HPDE6-E6E7 (cell line): Measurements from ENCODE around the gene DOCK9.
A peak's percentile ranks its signal among the peaks of the same experiment; 100 is the strongest.

ENCODE experiments used
- DNase-seq: peaks from one replicate; pipeline ENCODE4 v3.0.0; 2011; ENCODE audit warnings: missing footprints; ENCODE audit errors: extremely low spot score

The DOCK9 gene

GRCh38 chr13:98976941-98977340 lies 923 bp downstream of the DOCK9 start:
- no peak for DNase-seq

GRCh38 chr13:98976338-98976737 lies 1.5 kb downstream of the DOCK9 start:
- no peak for DNase-seq

- DNase-seq = no peak
These were observed 2.0 kb downstream of the DOCK9 start for GRCh38 chr13:98975822-98976261.

GRCh38 chr13:98974053-98974452 lies 3.8 kb downstream of the DOCK9 start:
- DNase-seq = no peak

- peak; percentile 38 for DNase-seq
These were observed 5.2 kb downstream of the DOCK9 start for GRCh38 chr13:98972627-98973026.

GRCh38 chr13:98972059-98972458 lies 5.8 kb downstream of the DOCK9 start:
- no peak for DNase-seq

GRCh38 chr13:98970330-98970729 lies 7.5 kb downstream of the DOCK9 start:
- no peak for DNase-seq

- DNase-seq = no peak
These were observed 10.4 kb downstream of the DOCK9 start for GRCh38 chr13:98967491-98967890.

GRCh38 chr13:98966019-98966418 lies 11.8 kb downstream of the DOCK9 start:
- no peak for DNase-seq

- no peak for DNase-seq
These were observed 12.5 kb downstream of the DOCK9 start for GRCh38 chr13:98965325-98965724.

- DNase-seq = no peak
These were observed 13.9 kb downstream of the DOCK9 start for GRCh38 chr13:98963917-98964316.

- DNase-seq = no peak
These were observed 14.8 kb downstream of the DOCK9 start for GRCh38 chr13:98962901-98963590.

- no peak for DNase-seq
These were observed 16.3 kb downstream of the DOCK9 start for GRCh38 chr13:98961503-98962105.

GRCh38 chr13:98960606-98961502 lies 17.0 kb downstream of the DOCK9 start:
- DNase-seq = no peak

GRCh38 chr13:98959786-98960605 lies 17.9 kb downstream of the DOCK9 start:
- no peak for DNase-seq

- DNase-seq = no peak
These were observed 18.6 kb downstream of the DOCK9 start for GRCh38 chr13:98959291-98959690.

- DNase-seq = no peak
These were observed 19.4 kb downstream of the DOCK9 start for GRCh38 chr13:98958443-98958794.

- no peak for DNase-seq
These were observed 20.0 kb downstream of the DOCK9 start for GRCh38 chr13:98957731-98958442.

- no peak for DNase-seq
These were observed 22.5 kb downstream of the DOCK9 start for GRCh38 chr13:98955336-98955735.

GRCh38 chr13:98954313-98954712 lies 23.6 kb downstream of the DOCK9 start:
- no peak for DNase-seq

- no peak for DNase-seq
These were observed 26.6 kb downstream of the DOCK9 start for GRCh38 chr13:98951266-98951665.
